ENCODE data around the gene ULBP1. TPM values are rescaled to one million over a fixed set of nuclear protein-coding genes. Genes with fewer than 3 reads are reported as not detected.
"Not testable (repeated sequence)": the region's sequence is repeated elsewhere in the genome, so short reads cannot be mapped to it uniquely, and the experiment has no call there.

ULBP1 gene
- total RNA-seq, 1 donor from 2014 or later = 3.9 TPM

GRCh38 chr6:149953934-149954327 lies 9.8 kb upstream of the ULBP1 start:
- not testable (repeated sequence) for DNase-seq

- not testable (repeated sequence) for DNase-seq
Observed at GRCh38 chr6:149954328-149954983, 9.3 kb upstream of the ULBP1 start.

- DNase-seq = not testable (repeated sequence)
Observed at GRCh38 chr6:149954984-149955653, 8.6 kb upstream of the ULBP1 start.

- not testable (repeated sequence) for DNase-seq
Observed at GRCh38 chr6:149955654-149956317, 8.0 kb upstream of the ULBP1 start.

GRCh38 chr6:149958124-149958523 lies 5.6 kb upstream of the ULBP1 start:
- DNase-seq = not testable (repeated sequence)

- not testable (repeated sequence) for DNase-seq
Observed at GRCh38 chr6:149959806-149960205, 3.9 kb upstream of the ULBP1 start.

GRCh38 chr6:149960488-149960887 lies 3.3 kb upstream of the ULBP1 start:
- DNase-seq = no peak

- no peak for DNase-seq
Observed at GRCh38 chr6:149961728-149962425, 1.9 kb upstream of the ULBP1 start.

GRCh38 chr6:149962461-149963211 lies 1.1 kb upstream of the ULBP1 start:
- DNase-seq = no peak

- DNase-seq = no peak
Observed at GRCh38 chr6:149963212-149963461, 606 bp upstream of the ULBP1 start.

- no peak for DNase-seq
Observed at GRCh38 chr6:149964308-149965193, 808 bp downstream of the ULBP1 start.

GRCh38 chr6:149965194-149966020 lies 1.7 kb downstream of the ULBP1 start:
- DNase-seq = no peak

GRCh38 chr6:149966319-149966718 lies 2.6 kb downstream of the ULBP1 start:
- not testable (repeated sequence) for DNase-seq

GRCh38 chr6:149967591-149967990 lies 3.8 kb downstream of the ULBP1 start:
- DNase-seq = no peak

- DNase-seq = not testable (repeated sequence)
Observed at GRCh38 chr6:149967999-149968398, 4.3 kb downstream of the ULBP1 start.

- DNase-seq = not testable (repeated sequence)
Observed at GRCh38 chr6:149968909-149969308, 5.2 kb downstream of the ULBP1 start.

- no peak for DNase-seq
Observed at GRCh38 chr6:149969635-149970034, 5.9 kb downstream of the ULBP1 start.

- DNase-seq = not testable (repeated sequence)
Observed at GRCh38 chr6:149974394-149974793, 10.7 kb downstream of the ULBP1 start.

GRCh38 chr6:149974825-149975224 lies 11.1 kb downstream of the ULBP1 start:
- DNase-seq = no peak

GRCh38 chr6:149975400-149975799 lies 11.7 kb downstream of the ULBP1 start:
- DNase-seq = no peak
